Right cardiac atrium (tissue), 5 donors: ENCODE data around the gene TMEM154. TPM values are rescaled to one million over a fixed set of nuclear protein-coding genes. Genes with fewer than 3 reads are reported as not detected.

Experiments
- ATAC-seq, 2 donors: fragments of 200-7000 bp; cut with Tn5 transposase; one replicate each; pipeline versions ENCODE4 v1.8.0 to v1.9.1; 2020; ENCODE audit warnings: moderate library complexity in 2 of 2, mild to moderate bottlenecking in 1 of 2
- DNase-seq, 3 donors: peaks; one replicate each; pipeline ENCODE4 v3.0.0-alpha.2; 2020
- H3K27ac ChIP-seq: one replicate; pipeline ENCODE4 v1.5.1; 2013; ENCODE audit warnings: mild to moderate bottlenecking, low read length, control low read depth, moderate library complexity
- H3K27me3 ChIP-seq: one replicate; pipeline ENCODE4 v1.6.1; 2013; ENCODE audit not compliant: control insufficient read depth, insufficient read depth
- H3K4me1 ChIP-seq: one replicate; pipeline ENCODE4 v1.6.1; 2013; ENCODE audit warnings: low read length; ENCODE audit not compliant: control insufficient read depth, insufficient read depth
- H3K4me3 ChIP-seq: one replicate; pipeline ENCODE4 v1.5.1; 2013; ENCODE audit warnings: low read length, control low read depth
- H3K9me3 ChIP-seq: one replicate; pipeline ENCODE4 v1.6.1; 2013; ENCODE audit warnings: low read length; ENCODE audit not compliant: control insufficient read depth
- WGBS: extraction: QIAGEN DNeasy Blood & Tissue Kit; methylation state at CpG from one replicate; pipeline ENCODE4 v1.1.7; 2013; 5-methylcytosine and 5-hydroxymethylcytosine counted together
- intact Hi-C, 4 donors: fragments of 100-400 bp; cut with DNase I; formaldehyde crosslinking; loops; one replicate each; pipeline versions ENCODE4 v1.11.0 to v1.14.0; 2022 to 2023
- polyA plus RNA-seq: library from polyadenylated mRNA; stranded (reverse); fragments of 200-250 nt; gene quantifications from one replicate; pipeline ENCODE4 v1.2.3, GENCODE V29; 2013
- total RNA-seq, 4 donors: library from RNA; stranded (reverse); fragmentation: NEBNext Ultra II Directional; extraction: Animal tissue kit (Norgen Biotek cat#: 25700); gene quantifications; one replicate each; pipeline ENCODE4 v1.2.1, GENCODE V29; 2021
- donor health status: healthy with polysubstance abuse.
- donor health status: DM: no; HTN: yes; CAD: no.
- donor health status: DM: no; HTN: no; CAD: no.
- donor health status: DM: no; HTN: yes; CAD: no; lungs with severe emphysema.
- donor health status: DM: yes; HTN: yes; CAD: no.

The TMEM154 gene
- total and polyA plus RNA-seq, 5 donors, result 0.16 to 2.4 (median 1.2) TPM

DNA sequence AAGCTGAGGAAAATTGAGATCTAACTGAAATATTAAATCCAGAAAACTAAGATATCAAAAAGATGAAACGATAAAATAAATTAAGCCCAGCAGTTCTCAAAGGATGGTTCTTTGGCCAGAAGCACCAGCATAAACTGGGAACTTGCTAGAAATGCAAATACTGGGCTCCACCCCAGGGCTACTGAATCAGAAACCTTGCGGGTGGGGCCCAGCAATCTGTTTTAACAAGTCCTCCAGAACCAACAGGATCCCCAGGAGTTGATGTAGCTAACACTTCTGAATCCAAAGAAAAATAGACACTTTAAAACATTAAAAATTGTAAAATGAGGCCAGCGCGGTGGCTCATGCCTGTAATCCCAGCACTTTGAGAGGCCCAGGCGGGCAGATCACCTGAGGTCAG, 14.1 kb upstream of the TMEM154 start:
- H3K27ac ChIP-seq, result no peak overlapping the region
- 94% methylated on average over 5 of the region's 5 CpGs for WGBS
- intact Hi-C loops, result no loop called here
- H3K4me1 ChIP-seq, result peaks cover 3% of the 10 kb centered on the region
- H3K9me3 ChIP-seq, result no peaks in the 10 kb centered on the region
- ATAC-seq (no peak), DNase-seq (no peak)
- H3K4me3 ChIP-seq, result no peak overlapping the region
- H3K27me3 ChIP-seq, result no peaks in the 10 kb centered on the region

DNA sequence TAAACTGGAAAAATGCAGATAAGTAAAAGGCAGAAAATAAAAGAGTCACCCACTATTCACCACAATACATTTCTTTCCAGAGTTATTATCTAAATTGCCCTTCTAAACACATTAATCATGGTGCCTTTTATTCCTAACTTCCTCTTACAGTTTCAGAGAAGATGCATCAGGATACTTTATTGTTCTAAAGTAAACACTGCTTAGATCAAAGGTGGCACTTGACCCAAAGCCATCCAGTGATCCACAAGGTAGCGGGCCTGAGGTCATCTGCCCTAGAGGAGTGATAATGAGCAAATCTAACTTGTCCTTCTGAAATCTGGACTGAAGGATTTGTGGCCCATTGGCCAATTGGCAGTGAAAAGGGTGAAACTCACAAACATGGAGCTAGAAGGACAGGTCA, 12.0 kb upstream of the TMEM154 start:
- DNase-seq (no peak), ATAC-seq (no peak)
- H3K4me3 ChIP-seq, result no peak overlapping the region
- no peaks in the 10 kb centered on the region for H3K9me3 ChIP-seq
- intact Hi-C loops, result no loop called here
- 77% methylated on average over 1 of the region's 1 CpG for WGBS
- H3K27ac ChIP-seq, result peak overlapping the region; percentile 30
- H3K4me1 ChIP-seq, result peaks cover 3% of the 10 kb centered on the region
- H3K27me3 ChIP-seq, result no peaks in the 10 kb centered on the region

DNA sequence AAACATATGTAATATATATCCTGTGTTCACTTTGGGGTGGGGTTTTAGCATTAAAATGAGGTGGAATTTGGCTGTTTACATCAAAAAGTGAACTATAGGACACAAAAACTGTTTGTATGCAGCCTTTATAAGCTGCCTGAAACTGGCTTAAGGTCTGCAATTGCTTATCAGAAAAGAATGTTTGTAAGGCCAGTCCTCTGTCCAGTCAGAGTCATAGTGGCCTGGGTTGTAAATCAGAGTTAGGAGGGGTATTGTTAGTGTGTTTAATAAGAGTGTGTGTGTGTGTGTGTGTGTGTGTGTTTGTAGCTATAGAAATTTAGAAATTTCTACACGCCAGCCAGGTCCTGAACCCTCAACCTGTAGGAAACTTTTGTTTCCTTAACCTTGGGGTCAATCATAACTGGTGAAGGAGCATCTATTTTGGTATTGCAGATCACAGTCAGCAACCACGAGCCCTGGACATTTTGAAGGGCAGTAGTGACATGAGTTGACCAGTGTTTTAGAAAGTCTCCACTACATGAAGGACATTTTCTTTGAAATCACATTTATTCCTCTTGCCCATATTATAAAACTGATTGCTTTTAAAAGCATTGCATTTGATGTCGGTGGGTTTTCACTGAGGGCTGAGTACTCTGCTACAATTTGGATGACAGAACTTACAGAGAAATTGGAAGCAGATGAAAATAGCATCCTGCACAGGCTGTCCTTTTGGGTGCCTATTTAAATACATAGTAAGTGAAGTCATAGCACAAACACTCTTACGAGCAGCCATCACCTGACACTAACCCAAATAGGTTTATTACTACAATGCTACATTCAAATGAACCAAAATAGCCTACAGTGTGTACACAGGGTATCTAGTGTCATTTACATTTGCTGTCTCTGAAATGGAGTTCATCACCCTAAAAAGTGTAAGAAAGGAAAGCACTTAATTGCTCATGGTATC, 11.2 kb upstream of the TMEM154 start:
- intact Hi-C loops, result no loop called here
- ATAC-seq (peak; percentile 89), DNase-seq (no peak)
- 59% methylated on average over 4 of the region's 4 CpGs for WGBS
- Histone ChIP-seq H3K4me1 (peaks cover 3% of the 10 kb centered on the region), H3K9me3 (no peaks in the 10 kb centered on the region), H3K27ac (peak overlapping the region; percentile 39), H3K4me3 (no peak overlapping the region), H3K27me3 (no peaks in the 10 kb centered on the region)

DNA sequence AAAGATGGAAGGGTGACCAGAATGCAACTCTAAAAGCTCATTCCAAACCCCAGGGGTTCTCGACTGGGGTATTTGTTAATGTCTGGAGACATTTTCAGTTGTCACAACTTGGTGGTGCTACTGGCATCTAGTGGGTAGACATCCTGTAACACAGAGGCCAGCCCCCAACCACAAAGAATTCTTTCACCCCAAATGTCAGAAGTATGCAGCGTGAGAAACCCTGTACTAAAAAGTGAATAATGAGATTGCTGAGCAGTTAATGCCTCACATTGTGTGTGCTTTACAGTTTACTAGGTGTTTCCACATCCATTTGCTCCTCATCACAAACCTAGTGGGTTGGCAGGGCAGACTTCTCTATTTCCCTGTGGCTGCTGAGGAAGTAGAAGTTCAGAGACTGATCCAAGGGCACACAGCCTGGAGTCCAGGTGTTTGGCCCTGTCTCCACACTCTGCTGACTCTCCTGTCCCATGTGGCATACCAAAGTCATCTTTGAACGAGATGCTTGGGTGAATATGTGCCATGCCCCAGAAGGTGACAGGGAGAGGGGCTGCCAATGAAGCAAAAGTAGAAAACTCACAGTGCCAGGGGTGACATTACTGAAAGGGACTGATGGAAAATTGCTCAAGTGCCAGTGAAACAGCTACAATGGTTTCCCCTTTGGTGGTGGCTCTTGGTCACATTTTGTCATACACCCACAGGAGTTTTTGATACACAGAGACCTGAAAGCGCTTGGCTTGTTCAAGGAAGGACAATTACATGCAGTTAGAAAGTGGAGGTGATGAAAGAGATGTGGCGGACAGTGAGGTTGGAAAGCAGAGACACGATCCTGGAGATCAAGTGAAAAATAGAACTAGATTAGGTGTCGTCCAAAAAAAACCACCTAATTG, 10.1 kb upstream of the TMEM154 start:
- intact Hi-C loops, result no loop called here
- ATAC-seq, result no peak
- no peak for DNase-seq

DNA sequence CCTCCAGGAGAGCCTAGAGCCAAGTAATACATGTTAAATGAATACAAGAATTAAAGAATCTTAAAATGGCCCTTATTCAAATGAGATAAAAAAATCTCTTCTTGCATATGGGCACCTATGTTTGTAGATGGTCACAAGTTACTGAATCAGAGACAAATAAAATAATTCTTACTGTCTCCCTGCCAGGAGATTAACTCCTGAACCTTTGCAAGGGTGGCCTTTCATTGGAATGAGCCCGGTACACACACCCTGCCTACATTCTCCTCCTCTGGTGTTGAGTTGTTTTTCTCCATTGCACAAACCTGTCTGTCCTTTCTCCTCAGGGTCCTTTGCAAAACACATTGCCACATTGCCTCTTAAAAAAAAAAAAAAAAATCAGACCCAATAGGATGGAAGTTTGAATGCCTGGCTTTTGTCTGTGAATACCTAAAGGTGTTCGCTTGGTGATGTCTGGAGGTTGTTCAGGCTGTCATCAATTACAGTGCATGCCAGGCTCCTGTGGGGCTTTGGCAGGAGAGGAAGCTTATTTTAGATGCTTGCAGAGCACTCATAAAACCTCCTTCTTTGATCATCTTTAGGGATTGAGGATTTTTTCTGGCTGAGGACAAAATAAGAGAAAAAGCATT, 8.3 kb upstream of the TMEM154 start:
- no peak for DNase-seq
- peak in 1 of 2 donors; percentile 70 for ATAC-seq
- peaks cover 3% of the 10 kb centered on the region for H3K4me1 ChIP-seq
- H3K27me3 ChIP-seq, result no peaks in the 10 kb centered on the region
- no peak overlapping the region for H3K4me3 ChIP-seq
- 40% methylated on average over 2 of the region's 2 CpGs for WGBS
- intact Hi-C loops, result no loop called here
- no peak overlapping the region for H3K27ac ChIP-seq
- H3K9me3 ChIP-seq, result no peaks in the 10 kb centered on the region

More for the DNA sequence above, 10.1 kb upstream of the TMEM154 start:
- no peaks in the 10 kb centered on the region for H3K27me3 ChIP-seq
- peaks cover 3% of the 10 kb centered on the region for H3K4me1 ChIP-seq
- H3K27ac ChIP-seq, result peak overlapping the region; percentile 39
- H3K9me3 ChIP-seq, result no peaks in the 10 kb centered on the region
- 59% methylated on average over 7 of the region's 7 CpGs for whole genome bisulfite sequencing
- H3K4me3 ChIP-seq, result no peak overlapping the region

DNA sequence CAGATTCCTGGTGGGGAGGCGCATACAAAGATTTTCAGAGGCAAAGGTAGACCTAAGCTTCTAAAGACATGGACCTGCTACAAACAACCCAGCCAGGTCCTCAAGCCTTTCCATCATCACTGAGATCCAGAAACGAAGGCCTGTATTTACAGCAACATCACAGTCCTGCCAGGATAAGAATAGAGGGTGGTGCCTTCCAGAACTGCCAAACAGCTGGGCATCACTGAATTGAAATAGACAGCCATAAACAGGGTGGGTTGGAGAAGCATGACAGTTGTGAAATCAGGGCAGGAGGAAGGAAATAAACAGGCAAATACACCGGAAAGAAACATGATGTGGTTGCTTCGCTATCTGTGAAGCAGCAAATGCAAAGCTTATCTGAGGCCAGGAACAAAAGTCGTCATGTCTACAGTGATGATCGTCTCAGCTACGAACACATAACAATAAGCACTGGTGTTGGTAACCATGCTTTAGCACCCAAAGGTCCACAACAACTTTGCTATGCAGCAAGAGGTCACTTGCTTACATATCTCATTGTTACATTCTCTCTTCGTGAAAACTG, 6.7 kb upstream of the TMEM154 start:
- Histone ChIP-seq H3K9me3 (no peaks in the 10 kb centered on the region), H3K4me1 (peaks cover 3% of the 10 kb centered on the region), H3K27ac (no peak overlapping the region), H3K4me3 (no peak overlapping the region), H3K27me3 (no peaks in the 10 kb centered on the region)
- 74% methylated on average over 8 of the region's 8 CpGs for WGBS
- intact Hi-C loops, result no loop called here
- DNase-seq (no peak), ATAC-seq (no peak)

DNA sequence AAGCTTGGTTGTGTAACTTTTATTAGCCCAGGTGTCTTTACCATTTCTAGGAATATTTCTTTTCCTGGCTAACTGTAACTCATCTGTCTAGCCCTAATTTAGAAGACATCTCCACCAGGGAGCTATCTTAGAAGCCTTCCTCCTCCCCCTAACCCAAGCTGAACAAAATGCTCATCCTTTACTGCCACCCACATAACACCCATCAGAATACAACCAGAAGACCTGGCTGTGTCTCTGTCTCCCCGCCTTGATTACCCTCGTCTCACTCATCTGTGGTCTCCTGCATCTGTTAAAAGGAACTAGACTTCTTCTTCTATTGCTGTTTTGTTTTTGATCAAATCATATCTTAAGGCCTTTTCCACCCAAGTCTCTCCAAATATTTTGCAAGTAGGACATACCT, 4.8 kb upstream of the TMEM154 start:
- intact Hi-C loops, result no loop called here
- no peak overlapping the region for H3K27ac ChIP-seq
- peaks cover under 1% of the 10 kb centered on the region for H3K4me1 ChIP-seq
- H3K27me3 ChIP-seq, result no peaks in the 10 kb centered on the region
- 78% methylated on average over 2 of the region's 2 CpGs for WGBS
- H3K9me3 ChIP-seq, result no peaks in the 10 kb centered on the region
- DNase-seq (no peak), ATAC-seq (no peak)
- H3K4me3 ChIP-seq, result no peak overlapping the region

DNA sequence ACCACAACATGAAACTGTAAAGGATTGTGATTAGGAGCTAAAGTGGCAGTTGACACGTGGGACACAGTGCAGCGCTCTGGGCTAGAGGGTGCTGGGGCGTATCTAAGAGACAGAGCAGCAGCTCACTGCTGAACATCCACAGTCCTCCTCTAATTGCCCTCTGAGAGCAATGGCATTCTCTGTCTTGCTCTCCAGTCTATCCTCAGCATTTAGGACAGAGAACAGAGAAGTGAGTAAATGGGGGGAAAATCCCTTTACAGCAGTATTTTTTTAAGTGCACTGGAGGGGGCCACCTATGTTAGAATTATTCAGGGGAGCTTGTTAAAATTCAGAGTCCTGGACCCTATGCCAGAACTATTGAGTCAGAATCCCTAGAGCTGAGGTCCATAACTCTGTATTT, 4.2 kb upstream of the TMEM154 start:
- Histone ChIP-seq H3K27ac (no peak overlapping the region), H3K4me3 (no peak overlapping the region), H3K9me3 (no peaks in the 10 kb centered on the region), H3K4me1 (no peaks in the 10 kb centered on the region), H3K27me3 (no peaks in the 10 kb centered on the region)
- DNase-seq, result no peak
- 45% methylated on average over 3 of the region's 3 CpGs for WGBS
- ATAC-seq, result peak in 1 of 2 donors; percentile 22
- intact Hi-C loops, result no loop called here

DNA sequence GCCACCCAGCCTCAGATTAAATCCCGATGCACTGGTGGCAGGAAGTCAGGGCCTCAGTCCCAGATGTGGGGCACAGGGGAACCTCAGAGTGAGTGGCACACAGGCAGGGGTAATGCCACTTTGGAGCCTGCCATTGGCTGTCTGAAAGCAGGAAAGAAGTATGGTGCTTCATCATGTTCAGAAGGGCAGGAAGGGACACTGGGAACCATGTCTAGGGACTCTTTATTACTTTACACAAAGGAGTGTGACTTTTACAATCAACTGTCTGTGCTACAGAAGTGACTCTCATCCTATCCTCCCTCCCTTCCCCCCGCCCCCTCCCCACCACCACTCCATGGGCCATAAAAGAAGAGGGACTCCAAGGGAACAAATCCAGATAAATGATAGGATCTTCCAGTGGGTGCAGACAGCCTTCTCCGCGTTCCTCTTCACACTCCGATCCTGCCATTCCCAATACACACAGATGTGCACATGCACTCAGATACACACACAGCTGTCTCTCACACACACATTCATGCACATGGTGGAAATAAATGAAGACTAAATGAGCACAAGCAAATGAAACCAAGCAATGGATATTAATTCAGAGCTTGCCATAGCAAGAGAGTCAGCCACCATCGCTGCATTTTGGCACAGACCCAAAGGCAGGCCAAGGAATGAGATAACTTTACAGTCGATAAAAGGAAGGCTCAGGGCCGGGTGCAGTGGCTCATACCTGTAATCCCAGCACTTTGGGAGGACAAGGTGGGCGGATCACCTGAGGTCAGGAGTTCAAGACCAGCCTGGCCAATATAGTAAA, 2.5 kb upstream of the TMEM154 start:
- Histone ChIP-seq H3K4me3 (no peak overlapping the region), H3K27me3 (no peaks in the 10 kb centered on the region), H3K27ac (no peak overlapping the region), H3K9me3 (no peaks in the 10 kb centered on the region), H3K4me1 (no peaks in the 10 kb centered on the region)
- ATAC-seq, result no peak
- intact Hi-C loops, result no loop called here
- no peak for DNase-seq
- WGBS, result 58% methylated on average over 9 of the region's 9 CpGs

DNA sequence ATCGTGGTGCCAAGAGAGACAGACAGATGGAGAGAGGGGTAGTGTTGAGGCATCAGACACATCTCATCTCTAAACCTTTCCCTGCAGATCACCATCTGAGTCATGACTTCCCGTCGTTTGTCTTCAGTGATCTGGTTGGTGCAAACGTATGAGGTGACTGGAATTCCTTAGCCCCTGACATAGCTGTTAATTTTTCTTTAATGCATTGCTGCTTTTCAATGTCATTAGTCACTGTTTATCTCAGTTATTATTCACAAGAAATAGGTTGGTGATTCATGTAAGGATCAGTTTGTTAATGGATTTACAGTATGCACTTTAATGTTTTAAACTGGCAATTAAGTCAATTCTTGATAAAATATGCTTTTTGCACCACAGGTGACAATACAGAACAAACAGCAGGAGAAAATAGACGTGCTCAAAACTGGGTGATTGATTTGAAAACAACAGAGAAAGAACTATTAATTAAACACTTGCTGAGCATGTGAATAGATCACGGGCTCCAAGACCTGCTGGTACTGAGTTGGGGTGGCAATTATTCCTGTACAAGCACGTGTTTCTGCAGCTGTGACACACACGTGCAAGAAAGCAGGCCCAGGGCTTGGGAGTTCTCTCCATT, 1.3 kb upstream of the TMEM154 start:
- H3K4me3 ChIP-seq, result no peak overlapping the region
- intact Hi-C loops, result no loop called here
- 79% methylated on average over 8 of the region's 8 CpGs for WGBS
- H3K27me3 ChIP-seq, result no peaks in the 10 kb centered on the region
- ATAC-seq, result no peak
- H3K4me1 ChIP-seq, result no peaks in the 10 kb centered on the region
- DNase-seq, result no peak
- no peak overlapping the region for H3K27ac ChIP-seq
- no peaks in the 10 kb centered on the region for H3K9me3 ChIP-seq
